GM03348 (cell line): ENCODE data around the gene DEPP1.

ENCODE experiments used
- DNase-seq: peaks from one replicate; pipeline ENCODE4 v3.0.0; 2012; ENCODE audit warnings: low spot score

The DEPP1 gene

GRCh38 chr10:44978213-44978569, 418 bp downstream of the DEPP1 start:
- no peak for DNase-seq

GRCh38 chr10:44977287-44978212, 1.1 kb downstream of the DEPP1 start:
- no peak for DNase-seq

DNA sequence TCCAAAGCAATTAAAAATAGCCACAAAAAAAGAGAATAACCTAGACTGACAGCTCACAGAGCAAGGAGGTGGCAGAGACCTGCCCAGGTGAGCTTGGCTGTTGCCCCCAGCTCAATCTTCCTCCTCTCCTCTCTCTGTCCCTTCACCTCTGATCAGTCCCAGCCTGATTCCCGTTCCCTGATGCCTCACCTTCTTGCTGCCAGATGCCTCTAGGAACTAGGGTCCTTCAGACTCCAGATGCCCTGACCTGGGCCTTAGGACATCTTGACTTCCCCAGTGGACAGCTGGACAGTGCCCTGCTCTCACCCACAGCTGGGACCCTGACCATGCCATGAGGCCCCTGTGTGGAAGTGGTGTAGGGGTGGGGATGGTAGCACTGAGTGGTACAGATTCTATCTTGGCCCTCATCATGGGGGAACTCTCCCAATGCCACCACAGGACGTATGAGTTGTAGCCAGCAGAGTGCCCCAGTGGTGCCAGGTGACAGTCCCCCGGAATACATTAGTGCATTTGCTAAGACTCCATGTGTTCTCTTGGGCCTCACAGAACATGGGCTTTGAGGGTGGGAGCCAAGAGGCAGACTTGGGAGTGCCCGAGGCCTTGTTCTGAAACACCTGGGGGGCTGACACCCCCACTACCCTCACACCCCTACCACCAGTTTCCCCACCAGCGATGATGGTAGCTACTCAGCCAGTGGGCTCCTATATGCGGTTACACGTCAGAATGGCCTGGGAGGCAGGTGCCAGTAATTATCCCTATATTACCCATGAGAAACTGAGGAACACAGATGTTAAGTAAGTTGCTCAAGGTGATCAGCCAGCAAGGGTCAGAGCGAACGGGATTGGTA, 2.0 kb downstream of the DEPP1 start:
- DNase-seq: no peak

DNA sequence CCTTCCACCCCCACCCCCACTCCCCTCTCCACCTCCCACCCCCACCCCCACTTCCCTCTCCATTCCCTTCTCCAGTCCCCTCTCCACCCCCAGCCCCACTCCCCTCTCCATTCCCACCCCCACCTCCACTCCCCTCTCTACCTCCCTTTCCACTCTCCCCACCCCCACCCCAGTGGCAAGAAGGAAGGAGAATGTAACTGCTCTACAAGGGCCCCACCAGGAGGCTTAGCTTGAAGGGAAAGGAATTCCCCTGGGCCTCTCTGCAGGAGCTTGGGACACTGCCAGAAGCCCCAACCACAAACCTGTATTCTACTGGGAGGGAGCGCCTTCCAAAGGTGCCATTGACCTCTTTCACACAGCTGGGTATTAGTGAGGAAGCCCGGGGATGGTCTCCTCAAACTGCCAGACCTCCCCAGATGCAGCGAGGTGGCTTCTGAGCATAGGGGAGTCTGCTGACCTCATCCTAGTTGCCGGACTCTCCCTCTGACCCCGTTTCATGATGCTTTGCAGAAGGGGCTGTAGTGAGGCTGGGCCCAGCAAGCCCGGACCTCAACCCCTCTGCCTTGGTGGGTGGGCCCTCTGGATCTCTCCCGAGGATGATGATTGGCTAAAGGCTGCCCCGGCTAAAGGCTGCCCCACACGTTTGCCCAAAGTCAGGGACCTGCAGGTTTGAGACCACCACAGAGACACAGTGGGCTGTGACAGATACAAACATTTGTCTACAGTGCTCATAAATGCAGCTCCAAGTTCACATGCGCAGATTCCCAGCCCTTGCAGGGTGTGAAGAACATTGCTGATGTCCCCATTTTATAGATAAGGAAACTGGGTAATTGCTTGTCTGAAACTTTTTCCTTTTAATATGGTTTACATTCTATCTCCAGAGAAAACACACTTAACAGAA, 2.9 kb downstream of the DEPP1 start:
- DNase-seq: no peak

- peak; percentile 93 for DNase-seq
Observed at GRCh38 chr10:44974628-44975430, 3.8 kb downstream of the DEPP1 start.

DNA sequence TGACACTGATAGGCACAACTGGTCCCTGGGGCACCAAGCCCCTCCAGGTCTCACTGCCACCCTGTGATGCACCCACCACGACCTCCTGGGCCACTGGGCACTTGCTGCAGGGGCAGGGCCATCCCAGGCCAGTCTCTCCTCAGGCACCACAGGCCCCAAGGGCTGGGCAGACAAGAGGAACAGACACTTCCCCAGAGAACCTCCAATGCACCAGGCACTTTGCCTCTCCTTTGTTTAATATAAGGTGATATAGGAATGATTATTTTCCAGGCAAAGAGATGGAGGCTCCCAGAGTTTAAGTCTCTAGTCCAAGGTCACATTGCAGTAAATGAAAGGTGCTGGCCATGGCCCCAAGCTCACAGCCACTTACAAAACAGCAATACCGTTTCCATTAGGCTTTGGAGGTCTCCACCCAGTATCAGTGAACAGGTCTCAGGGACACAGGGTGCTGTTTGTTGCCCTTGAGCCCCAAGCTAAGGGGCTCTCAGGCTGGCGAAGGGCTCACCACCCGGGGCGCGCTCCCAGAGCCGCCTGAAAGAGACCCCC, 4.5 kb downstream of the DEPP1 start:
- DNase-seq: no peak

GRCh38 chr10:44973323-44974081, 5.1 kb downstream of the DEPP1 start:
- no peak for DNase-seq

- no peak for DNase-seq
Observed at GRCh38 chr10:44972874-44973306, 5.7 kb downstream of the DEPP1 start.

GRCh38 chr10:44971935-44972757, 6.5 kb downstream of the DEPP1 start:
- DNase-seq: no peak

GRCh38 chr10:44971434-44971833, 7.2 kb downstream of the DEPP1 start:
- no peak for DNase-seq

DNA sequence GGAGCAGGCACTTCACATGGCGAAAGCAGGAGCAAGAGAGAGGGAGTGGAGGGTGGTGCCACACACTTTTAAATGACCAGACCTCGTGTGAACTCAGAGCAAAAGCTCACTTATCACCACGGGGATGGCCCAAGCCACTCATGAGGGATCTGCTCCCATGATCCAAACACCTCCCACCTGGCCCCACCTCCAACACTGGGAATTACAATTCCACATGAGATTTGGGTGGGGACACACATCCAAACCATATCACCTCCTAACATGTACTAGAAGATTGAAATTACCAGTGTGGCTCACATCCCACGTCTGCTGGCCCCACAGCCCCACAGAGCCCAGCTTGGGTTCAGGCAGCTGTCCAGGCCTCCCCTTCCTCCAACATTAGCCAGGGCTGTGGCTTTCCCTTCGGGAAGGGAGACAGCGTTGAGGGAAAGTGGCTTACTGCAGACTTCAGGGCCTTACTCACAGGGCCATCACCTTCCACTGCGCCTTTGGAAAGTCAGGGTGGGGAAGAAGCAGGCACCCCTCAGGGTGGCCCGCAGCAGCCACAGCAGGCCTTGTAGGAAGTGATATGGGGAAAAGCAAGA, 7.7 kb downstream of the DEPP1 start:
- no peak for DNase-seq

GRCh38 chr10:44969854-44970253, 8.8 kb downstream of the DEPP1 start:
- DNase-seq: no peak

GRCh38 chr10:44968500-44969400, 9.9 kb downstream of the DEPP1 start:
- no peak for DNase-seq

DNA sequence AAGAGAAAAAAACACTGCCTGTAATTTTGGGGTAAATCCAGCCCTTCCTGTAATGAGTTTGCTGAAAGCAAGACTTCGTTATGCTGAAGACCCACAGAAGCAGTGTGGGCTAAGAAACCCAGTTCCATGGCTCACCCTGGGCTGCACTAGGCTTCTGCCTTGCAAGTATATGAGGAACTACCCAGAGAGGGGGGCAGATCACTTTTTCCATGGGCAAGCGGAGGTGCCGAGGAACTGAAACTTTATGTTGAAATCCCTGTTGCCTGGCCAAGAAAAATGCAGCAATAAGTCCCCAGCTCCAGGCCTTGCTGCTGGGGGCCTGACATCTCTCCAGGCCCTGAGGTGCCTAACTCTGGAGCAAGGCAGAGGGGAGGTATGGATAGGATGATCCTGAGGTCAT, 10.5 kb downstream of the DEPP1 start:
- no peak for DNase-seq

GRCh38 chr10:44967616-44968015, 11.0 kb downstream of the DEPP1 start:
- DNase-seq: no peak

DNA sequence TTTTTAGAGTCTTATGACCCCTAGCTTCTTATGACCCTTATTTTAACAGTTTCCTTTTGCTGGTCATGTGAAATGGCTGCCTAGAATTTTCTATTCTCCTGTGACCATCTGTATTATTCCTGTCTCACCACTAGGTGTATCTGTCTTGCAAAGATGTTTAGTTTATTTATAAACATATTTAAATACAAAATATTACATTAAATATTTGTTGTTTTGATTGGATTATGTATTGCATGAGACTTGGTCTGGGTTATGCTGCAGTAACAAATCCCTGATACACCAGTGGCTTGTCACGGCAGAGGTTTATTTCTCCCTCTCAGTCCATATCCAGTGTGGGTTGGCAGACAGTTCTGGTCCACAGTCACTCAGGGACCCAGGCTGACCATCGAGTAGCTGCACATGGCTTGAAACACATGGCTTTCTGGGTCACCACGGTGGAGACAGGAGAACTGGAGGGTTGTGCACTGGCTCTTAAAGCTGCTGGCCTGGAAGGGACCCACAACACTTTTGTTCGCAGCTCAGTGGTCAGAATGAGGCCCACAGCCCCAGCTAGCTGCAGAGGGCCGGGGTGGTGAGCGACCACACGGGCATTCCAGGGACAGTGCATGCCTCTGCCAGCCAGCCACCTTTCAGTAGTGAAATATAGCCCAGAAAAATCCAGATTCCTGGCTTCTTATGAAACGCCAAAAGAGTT, 11.6 kb downstream of the DEPP1 start:
- no peak for DNase-seq

GRCh38 chr10:44966129-44966815, 12.3 kb downstream of the DEPP1 start:
- no peak for DNase-seq
